ENCODE measurements around the gene ARL6IP5. TPM values are rescaled to one million over a fixed set of nuclear protein-coding genes. Genes with fewer than 3 reads are reported as not detected.

ARL6IP5 gene
- total and polyA plus RNA-seq, 2 of the 13 experiments (the other 11 are each of a cell fraction or from before 2014, with no cell fraction given) = 23.7 to 29.6 TPM

DNA sequence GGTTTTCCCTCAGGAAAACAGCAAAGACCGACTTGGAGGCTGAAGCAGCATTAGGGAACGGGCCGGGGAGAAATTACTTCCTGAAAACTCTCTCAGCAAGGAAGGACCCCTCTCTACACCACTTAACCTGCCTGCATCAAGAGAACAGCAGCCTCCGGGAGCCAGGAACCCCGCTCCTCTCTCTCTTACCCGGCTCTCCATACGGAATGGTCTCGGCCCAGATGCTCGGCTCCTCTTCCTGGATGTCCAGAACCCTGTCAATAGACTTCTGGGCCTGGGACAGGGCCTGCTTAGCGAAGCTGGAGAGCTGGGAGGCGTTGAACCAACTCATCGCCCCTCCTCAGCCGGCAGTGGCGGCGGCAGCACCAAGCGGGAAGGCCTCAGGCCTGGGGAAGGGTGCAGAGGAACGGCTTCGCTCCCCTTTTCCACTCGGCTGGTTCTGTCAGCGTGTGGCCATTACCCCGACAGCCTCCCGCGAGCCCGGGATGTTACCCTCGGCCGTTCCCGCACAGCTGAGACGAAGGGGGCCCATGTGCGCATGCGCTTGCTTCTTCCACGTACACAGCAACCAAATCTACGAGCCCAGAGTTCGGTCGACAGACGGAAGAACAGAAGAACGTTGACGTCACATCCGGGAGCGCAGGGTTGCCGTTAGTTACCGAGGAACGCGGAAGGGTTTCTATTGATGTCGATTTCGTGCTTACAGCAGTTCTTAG lies 32.8 kb upstream of the ARL6IP5 start, which contains the start of gene TMF1 (continued):
- no peak for TF ChIP-seq ZKSCAN1 (IDR thresholded peaks at IDR 0.05; ENCODE audit: low read length)
- TF ChIP-seq FOXP1 (IDR thresholded peaks at IDR 0.05) = no peak
- no peak for TF ChIP-seq FOXP1 (CRISPR knock-in tag; IDR thresholded peaks at IDR 0.05)
- TF ChIP-seq KAT2B (IDR thresholded peaks at IDR 0.05; ENCODE audit: borderline replicate concordance, low read depth, low read length) = no peak
- no peak for TF ChIP-seq DPF2 (CRISPR knock-in tag; IDR thresholded peaks at IDR 0.05; ENCODE audit: borderline replicate concordance, low read depth)
- TF ChIP-seq, protein P1, sequence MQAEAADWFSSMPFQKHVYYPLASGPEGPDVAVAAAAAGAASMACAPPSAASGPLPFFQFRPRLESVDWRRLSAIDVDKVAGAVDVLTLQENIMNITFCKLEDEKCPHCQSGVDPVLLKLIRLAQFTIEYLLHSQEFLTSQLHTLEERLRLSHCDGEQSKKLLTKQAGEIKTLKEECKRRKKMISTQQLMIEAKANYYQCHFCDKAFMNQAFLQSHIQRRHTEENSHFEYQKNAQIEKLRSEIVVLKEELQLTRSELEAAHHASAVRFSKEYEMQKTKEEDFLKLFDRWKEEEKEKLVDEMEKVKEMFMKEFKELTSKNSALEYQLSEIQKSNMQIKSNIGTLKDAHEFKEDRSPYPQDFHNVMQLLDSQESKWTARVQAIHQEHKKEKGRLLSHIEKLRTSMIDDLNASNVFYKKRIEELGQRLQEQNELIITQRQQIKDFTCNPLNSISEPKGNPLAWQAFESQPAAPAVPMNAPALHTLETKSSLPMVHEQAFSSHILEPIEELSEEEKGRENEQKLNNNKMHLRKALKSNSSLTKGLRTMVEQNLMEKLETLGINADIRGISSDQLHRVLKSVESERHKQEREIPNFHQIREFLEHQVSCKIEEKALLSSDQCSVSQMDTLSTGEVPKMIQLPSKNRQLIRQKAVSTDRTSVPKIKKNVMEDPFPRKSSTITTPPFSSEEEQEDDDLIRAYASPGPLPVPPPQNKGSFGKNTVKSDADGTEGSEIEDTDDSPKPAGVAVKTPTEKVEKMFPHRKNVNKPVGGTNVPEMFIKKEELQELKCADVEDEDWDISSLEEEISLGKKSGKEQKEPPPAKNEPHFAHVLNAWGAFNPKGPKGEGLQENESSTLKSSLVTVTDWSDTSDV (CRISPR knock-in tag; IDR thresholded peaks at IDR 0.05) = 0 out of 2 replicates have a peak, but pooled peaks have one; percentile 73
- TF ChIP-seq, protein P2, sequence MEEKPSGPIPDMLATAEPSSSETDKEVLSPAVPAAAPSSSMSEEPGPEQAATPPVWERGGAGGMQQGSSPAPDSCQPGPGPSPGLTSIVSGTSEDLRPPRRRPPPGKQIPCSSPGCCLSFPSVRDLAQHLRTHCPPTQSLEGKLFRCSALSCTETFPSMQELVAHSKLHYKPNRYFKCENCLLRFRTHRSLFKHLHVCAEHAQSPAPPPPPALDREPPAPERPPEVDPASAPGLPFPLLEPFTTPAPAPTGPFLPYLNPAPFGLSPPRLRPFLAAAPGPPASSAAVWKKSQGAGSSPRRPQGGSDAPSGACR (CRISPR knock-in tag; IDR thresholded peaks at IDR 0.05) = no peak
- TF ChIP-seq, protein P3, sequence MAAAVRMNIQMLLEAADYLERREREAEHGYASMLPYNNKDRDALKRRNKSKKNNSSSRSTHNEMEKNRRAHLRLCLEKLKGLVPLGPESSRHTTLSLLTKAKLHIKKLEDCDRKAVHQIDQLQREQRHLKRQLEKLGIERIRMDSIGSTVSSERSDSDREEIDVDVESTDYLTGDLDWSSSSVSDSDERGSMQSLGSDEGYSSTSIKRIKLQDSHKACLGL (CRISPR knock-in tag; IDR thresholded peaks at IDR 0.05) = peak; percentile 63; the same call in 1 of the 2 replicates
- TF ChIP-seq ZSCAN30 (CRISPR knock-in tag; IDR thresholded peaks at IDR 0.05) = no peak
- TF ChIP-seq MXD4 (CRISPR knock-in tag; IDR thresholded peaks at IDR 0.05) = peak; percentile 67; the same call in 1 of the 2 replicates
- peak; percentile 35; the same call in 1 of the 2 replicates for TF ChIP-seq RXRA (CRISPR knock-in tag; IDR thresholded peaks at IDR 0.05)
- TF ChIP-seq SPEN (CRISPR knock-in tag; IDR thresholded peaks at IDR 0.05; ENCODE audit: low read depth) = no peak; the same call in 1 of the 2 replicates
- peak; percentile 92 for TF ChIP-seq ZFX (CRISPR knock-in tag; IDR thresholded peaks at IDR 0.05; ENCODE audit: low read depth)
- TF ChIP-seq GATAD1 (CRISPR knock-in tag; IDR thresholded peaks at IDR 0.05) = peak; percentile 84
- no peak for TF ChIP-seq KDM4B (CRISPR knock-in tag; IDR thresholded peaks at IDR 0.05)
- no peak for TF ChIP-seq ZNF235 (CRISPR knock-in tag; IDR thresholded peaks at IDR 0.05; ENCODE audit: borderline replicate concordance)
- TF ChIP-seq NR2C2 (CRISPR knock-in tag; IDR thresholded peaks at IDR 0.05; ENCODE audit: borderline replicate concordance) = no peak
- TF ChIP-seq, protein P4, sequence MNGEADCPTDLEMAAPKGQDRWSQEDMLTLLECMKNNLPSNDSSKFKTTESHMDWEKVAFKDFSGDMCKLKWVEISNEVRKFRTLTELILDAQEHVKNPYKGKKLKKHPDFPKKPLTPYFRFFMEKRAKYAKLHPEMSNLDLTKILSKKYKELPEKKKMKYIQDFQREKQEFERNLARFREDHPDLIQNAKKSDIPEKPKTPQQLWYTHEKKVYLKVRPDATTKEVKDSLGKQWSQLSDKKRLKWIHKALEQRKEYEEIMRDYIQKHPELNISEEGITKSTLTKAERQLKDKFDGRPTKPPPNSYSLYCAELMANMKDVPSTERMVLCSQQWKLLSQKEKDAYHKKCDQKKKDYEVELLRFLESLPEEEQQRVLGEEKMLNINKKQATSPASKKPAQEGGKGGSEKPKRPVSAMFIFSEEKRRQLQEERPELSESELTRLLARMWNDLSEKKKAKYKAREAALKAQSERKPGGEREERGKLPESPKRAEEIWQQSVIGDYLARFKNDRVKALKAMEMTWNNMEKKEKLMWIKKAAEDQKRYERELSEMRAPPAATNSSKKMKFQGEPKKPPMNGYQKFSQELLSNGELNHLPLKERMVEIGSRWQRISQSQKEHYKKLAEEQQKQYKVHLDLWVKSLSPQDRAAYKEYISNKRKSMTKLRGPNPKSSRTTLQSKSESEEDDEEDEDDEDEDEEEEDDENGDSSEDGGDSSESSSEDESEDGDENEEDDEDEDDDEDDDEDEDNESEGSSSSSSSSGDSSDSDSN (CRISPR knock-in tag; IDR thresholded peaks at IDR 0.05) = peak; percentile 72
- TF ChIP-seq YY1 (IDR thresholded peaks at IDR 0.05; ENCODE audit: insufficient read depth, insufficient replicate concordance, low read depth, low read length) = peak; percentile 53
- TF ChIP-seq ZNF484 (CRISPR knock-in tag; IDR thresholded peaks at IDR 0.05; ENCODE audit: borderline replicate concordance, low read depth) = no peak
- TF ChIP-seq TOPORS (CRISPR knock-in tag; IDR thresholded peaks at IDR 0.05) = peak; percentile 65; the same call in 1 of the 2 replicates
- TF ChIP-seq, protein P5, sequence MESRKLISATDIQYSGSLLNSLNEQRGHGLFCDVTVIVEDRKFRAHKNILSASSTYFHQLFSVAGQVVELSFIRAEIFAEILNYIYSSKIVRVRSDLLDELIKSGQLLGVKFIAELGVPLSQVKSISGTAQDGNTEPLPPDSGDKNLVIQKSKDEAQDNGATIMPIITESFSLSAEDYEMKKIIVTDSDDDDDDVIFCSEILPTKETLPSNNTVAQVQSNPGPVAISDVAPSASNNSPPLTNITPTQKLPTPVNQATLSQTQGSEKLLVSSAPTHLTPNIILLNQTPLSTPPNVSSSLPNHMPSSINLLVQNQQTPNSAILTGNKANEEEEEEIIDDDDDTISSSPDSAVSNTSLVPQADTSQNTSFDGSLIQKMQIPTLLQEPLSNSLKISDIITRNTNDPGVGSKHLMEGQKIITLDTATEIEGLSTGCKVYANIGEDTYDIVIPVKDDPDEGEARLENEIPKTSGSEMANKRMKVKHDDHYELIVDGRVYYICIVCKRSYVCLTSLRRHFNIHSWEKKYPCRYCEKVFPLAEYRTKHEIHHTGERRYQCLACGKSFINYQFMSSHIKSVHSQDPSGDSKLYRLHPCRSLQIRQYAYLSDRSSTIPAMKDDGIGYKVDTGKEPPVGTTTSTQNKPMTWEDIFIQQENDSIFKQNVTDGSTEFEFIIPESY (CRISPR knock-in tag; IDR thresholded peaks at IDR 0.05) = no peak

Data from HepG2 (cell line).